Measurements from ENCODE around the gene PIK3R5. TPM values are rescaled to one million over a fixed set of nuclear protein-coding genes. Genes with fewer than 3 reads are reported as not detected.

The PIK3R5 gene
- total RNA-seq, 1 experiment from 2014 or later: 2.5 TPM

DNA sequence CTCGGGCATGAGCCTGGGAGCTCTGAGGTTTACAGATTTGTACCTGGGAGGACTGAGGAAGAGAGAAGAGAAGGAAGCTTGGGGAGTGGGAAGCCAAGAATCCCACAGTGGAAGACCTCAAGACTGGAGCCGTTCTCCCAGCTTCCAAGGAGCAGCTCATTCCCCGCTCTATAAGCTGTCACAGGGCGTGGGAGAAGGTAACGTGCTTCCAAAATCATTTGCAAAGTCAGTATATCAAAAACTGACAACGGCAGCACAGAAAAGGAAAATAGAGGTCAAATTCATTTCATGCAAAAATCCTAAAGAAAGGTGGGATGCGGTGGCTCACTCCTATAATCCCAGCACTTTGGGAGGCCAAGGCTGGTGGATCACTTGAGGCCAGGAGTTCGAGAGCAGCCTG is 7.8 kb downstream of the PIK3R5 start (continued):
- TF ChIP-seq RAD21 (IDR thresholded peaks at IDR 0.05; ENCODE audit: low read depth): no peak
- TF ChIP-seq, protein P1, sequence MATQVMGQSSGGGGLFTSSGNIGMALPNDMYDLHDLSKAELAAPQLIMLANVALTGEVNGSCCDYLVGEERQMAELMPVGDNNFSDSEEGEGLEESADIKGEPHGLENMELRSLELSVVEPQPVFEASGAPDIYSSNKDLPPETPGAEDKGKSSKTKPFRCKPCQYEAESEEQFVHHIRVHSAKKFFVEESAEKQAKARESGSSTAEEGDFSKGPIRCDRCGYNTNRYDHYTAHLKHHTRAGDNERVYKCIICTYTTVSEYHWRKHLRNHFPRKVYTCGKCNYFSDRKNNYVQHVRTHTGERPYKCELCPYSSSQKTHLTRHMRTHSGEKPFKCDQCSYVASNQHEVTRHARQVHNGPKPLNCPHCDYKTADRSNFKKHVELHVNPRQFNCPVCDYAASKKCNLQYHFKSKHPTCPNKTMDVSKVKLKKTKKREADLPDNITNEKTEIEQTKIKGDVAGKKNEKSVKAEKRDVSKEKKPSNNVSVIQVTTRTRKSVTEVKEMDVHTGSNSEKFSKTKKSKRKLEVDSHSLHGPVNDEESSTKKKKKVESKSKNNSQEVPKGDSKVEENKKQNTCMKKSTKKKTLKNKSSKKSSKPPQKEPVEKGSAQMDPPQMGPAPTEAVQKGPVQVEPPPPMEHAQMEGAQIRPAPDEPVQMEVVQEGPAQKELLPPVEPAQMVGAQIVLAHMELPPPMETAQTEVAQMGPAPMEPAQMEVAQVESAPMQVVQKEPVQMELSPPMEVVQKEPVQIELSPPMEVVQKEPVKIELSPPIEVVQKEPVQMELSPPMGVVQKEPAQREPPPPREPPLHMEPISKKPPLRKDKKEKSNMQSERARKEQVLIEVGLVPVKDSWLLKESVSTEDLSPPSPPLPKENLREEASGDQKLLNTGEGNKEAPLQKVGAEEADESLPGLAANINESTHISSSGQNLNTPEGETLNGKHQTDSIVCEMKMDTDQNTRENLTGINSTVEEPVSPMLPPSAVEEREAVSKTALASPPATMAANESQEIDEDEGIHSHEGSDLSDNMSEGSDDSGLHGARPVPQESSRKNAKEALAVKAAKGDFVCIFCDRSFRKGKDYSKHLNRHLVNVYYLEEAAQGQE (IDR thresholded peaks at IDR 0.05; ENCODE audit: low read depth): no peak
- no peak for TF ChIP-seq ZFX (IDR thresholded peaks at IDR 0.05)

DNA sequence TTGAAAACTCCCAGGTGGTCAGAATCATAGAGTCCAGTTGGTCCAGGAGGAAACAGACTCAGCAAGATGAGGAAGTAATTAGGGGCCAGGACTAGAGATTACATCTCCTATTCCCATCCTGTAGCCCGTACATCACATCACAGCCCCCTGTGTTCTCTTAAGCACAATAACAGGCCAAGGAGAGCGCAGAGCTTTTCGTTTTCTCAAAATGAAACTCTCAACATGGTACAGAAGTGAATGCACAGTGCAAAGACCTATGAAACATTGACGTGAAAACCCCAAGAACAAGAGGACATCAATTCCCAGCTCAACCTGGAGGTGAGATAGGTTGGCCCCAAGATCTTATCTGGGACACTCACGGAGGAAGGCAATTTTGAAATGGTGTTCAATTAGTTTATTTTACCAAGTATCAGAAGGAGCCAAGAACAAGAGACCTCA is 9.0 kb downstream of the PIK3R5 start:
- peaks cover 0 to 3% of the 10 kb centered on the region in 2 experiments; a peak in 1 of 4 replicates for H3K4me1 ChIP-seq (ENCODE audit: control insufficient read depth in 1 of 2, insufficient read depth in 2 of 2, low read length in 2 of 2)
- H3K79me2 ChIP-seq (ENCODE audit: insufficient read depth, low read length): no peaks in the 10 kb centered on the region
- no peaks in the 10 kb centered on the region for H4K20me1 ChIP-seq (ENCODE audit: insufficient read depth)
- POLR2A ChIA-PET: no interaction called here
- H3K36me3 ChIP-seq (ENCODE audit: control insufficient read depth in 1 of 2, insufficient read depth in 2 of 2, low read length in 2 of 2): no peaks in the 10 kb centered on the region
- BruUV-seq (replicated peaks): no TSS peak
- H3K4me3 ChIP-seq (replicated peaks in 1 of 2; ENCODE audit: low read depth in 1 of 2, low read length in 2 of 2): no peak overlapping the region
- no peak overlapping the region for H3K4me2 ChIP-seq (ENCODE audit: low read length)
- H2AFZ ChIP-seq (ENCODE audit: low read depth, low read length, poor library complexity, severe bottlenecking): no peak overlapping the region
- intact Hi-C loops (cut with micrococcal nuclease): no loop called here
- no peak for ATAC-seq
- RAD21 ChIA-PET (ENCODE audit: low non-redundant PET in 1 of 2, low total read pairs in 2 of 2, uncharacterized antibody in 2 of 2, unreplicated experiment in 2 of 2): no interaction called here
- H3K27ac ChIP-seq (ENCODE audit: low read depth, low read length): no peak overlapping the region
- no peaks in the 10 kb centered on the region for H3K9me3 ChIP-seq (ENCODE audit: control insufficient read depth in 1 of 2, insufficient read depth in 1 of 2, low read depth in 1 of 2, low read length in 2 of 2)
- H3K9ac ChIP-seq (ENCODE audit: low read length): no peak overlapping the region
- CTCF ChIA-PET: no interaction called here
- H3K9me2 ChIP-seq (ENCODE audit: insufficient read depth): no peaks in the 10 kb centered on the region
- DNase-seq (ENCODE audit: low read depth, low spot score): no peak
- peaks cover 3% of the 10 kb centered on the region; the same call in 1 of the 2 replicates for H3K27me3 ChIP-seq (ENCODE audit: insufficient read depth, low read length)
- TF ChIP-seq RAD21 (IDR thresholded peaks at IDR 0.05; ENCODE audit: low read depth) (no peak), CBX3 (IDR thresholded peaks at IDR 0.05; ENCODE audit: low read depth) (no peak), EZH2 (IDR thresholded peaks at IDR 0.05) (no peak), ELF1 (IDR thresholded peaks at IDR 0.05; ENCODE audit: borderline replicate concordance, low read depth) (no peak), JUND (IDR thresholded peaks at IDR 0.05) (no peak), ZFX (IDR thresholded peaks at IDR 0.05) (no peak), YY1 (IDR thresholded peaks at IDR 0.05; ENCODE audit: extremely low read depth, insufficient replicate concordance, low read depth, low read length) (no peak), SIN3A (IDR thresholded peaks at IDR 0.05; ENCODE audit: low read depth) (no peak), ZNF274 (IDR thresholded peaks at IDR 0.05; ENCODE audit: low read depth, low read length) (no peak), EGR1 (IDR thresholded peaks at IDR 0.05; ENCODE audit: low read depth) (no peak), TCF7L2 (IDR thresholded peaks at IDR 0.05; ENCODE audit: borderline replicate concordance, extremely low read depth, insufficient read depth, insufficient read length) (no peak), EZH2phosphoT487 (IDR thresholded peaks at IDR 0.05; ENCODE audit: borderline replicate concordance) (no peak), CEBPB (IDR thresholded peaks at IDR 0.05; ENCODE audit: low read depth) (no peak), FOSL1 (IDR thresholded peaks at IDR 0.05; ENCODE audit: low read depth) (no peak), SRF (IDR thresholded peaks at IDR 0.05; ENCODE audit: low read depth) (no peak), POLR2A (IDR thresholded peaks at IDR 0.05; ENCODE audit: borderline replicate concordance, extremely low read depth, insufficient read depth, insufficient read length) (no peak)
- TF ChIP-seq, protein P2, sequence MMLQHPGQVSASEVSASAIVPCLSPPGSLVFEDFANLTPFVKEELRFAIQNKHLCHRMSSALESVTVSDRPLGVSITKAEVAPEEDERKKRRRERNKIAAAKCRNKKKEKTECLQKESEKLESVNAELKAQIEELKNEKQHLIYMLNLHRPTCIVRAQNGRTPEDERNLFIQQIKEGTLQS (IDR thresholded peaks at IDR 0.05): no peak
- TF ChIP-seq, protein P1 (IDR thresholded peaks at IDR 0.05; ENCODE audit: low read depth): no peak

All from HCT116 (cell line).